ENCODE results near the gene CFAP52. TPM values are rescaled to one million over a fixed set of nuclear protein-coding genes. Genes with fewer than 3 reads are reported as not detected.
"Not testable (repeated sequence)": the region's sequence is repeated elsewhere in the genome, so short reads cannot be mapped to it uniquely, and the experiment has no call there.

The CFAP52 gene
- total RNA-seq, 1 donor: not detected

- TF ChIP-seq CTCF (IDR thresholded peaks at IDR 0.05; ENCODE audit: extremely low read depth, low read depth, low read length): no peak
- H3K79me2 ChIP-seq (ENCODE audit: insufficient read depth, low read length): no peaks in the 10 kb centered on the region
- H3K4me2 ChIP-seq (ENCODE audit: insufficient read depth, low read length): no peak overlapping the region
- no peaks in the 10 kb centered on the region for H3K9me3 ChIP-seq (ENCODE audit: low read depth, low read length)
- no peaks in the 10 kb centered on the region for H3K27me3 ChIP-seq (ENCODE audit: insufficient read depth, low read length)
- no peak overlapping the region for H3K27ac ChIP-seq (ENCODE audit: low read depth, low read length)
- no peaks in the 10 kb centered on the region for H3K36me3 ChIP-seq (ENCODE audit: insufficient read depth, low read length)
- no peak overlapping the region for H2AFZ ChIP-seq (ENCODE audit: low read length)
- no peaks in the 10 kb centered on the region for H3K4me1 ChIP-seq (ENCODE audit: insufficient read depth, low read length)
- H4K20me1 ChIP-seq (ENCODE audit: insufficient read depth, low read length): no peaks in the 10 kb centered on the region
- no peak overlapping the region for H3K4me3 ChIP-seq (ENCODE audit: insufficient read depth, low read length)
- no peak for DNase-seq (ENCODE audit: insufficient read length, low spot score, missing footprints)
These were observed 27.2 kb upstream of the CFAP52 start for GRCh38 chr17:9549215-9549614.

- H3K4me1 ChIP-seq (ENCODE audit: insufficient read depth, low read length): peaks cover 8% of the 10 kb centered on the region
- no peaks in the 10 kb centered on the region for H3K9me3 ChIP-seq (ENCODE audit: low read depth, low read length)
- no peak overlapping the region for H3K4me3 ChIP-seq (ENCODE audit: insufficient read depth, low read length)
- no peak overlapping the region for H2AFZ ChIP-seq (ENCODE audit: low read length)
- no peak for DNase-seq (ENCODE audit: insufficient read length, low spot score, missing footprints)
- peaks cover 6% of the 10 kb centered on the region for H4K20me1 ChIP-seq (ENCODE audit: insufficient read depth, low read length)
- H3K79me2 ChIP-seq (ENCODE audit: insufficient read depth, low read length): peaks cover 2% of the 10 kb centered on the region
- H3K27ac ChIP-seq (ENCODE audit: low read depth, low read length): no peak overlapping the region
- H3K27me3 ChIP-seq (ENCODE audit: insufficient read depth, low read length): no peaks in the 10 kb centered on the region
- H3K4me2 ChIP-seq (ENCODE audit: insufficient read depth, low read length): no peak overlapping the region
- no peaks in the 10 kb centered on the region for H3K36me3 ChIP-seq (ENCODE audit: insufficient read depth, low read length)
- no peak for TF ChIP-seq CTCF (IDR thresholded peaks at IDR 0.05; ENCODE audit: extremely low read depth, low read depth, low read length)
These were observed 23.3 kb upstream of the CFAP52 start for GRCh38 chr17:9553181-9553580.

- H3K4me1 ChIP-seq (ENCODE audit: insufficient read depth, low read length): peaks cover 8% of the 10 kb centered on the region
- H3K36me3 ChIP-seq (ENCODE audit: insufficient read depth, low read length): no peaks in the 10 kb centered on the region
- H3K4me3 ChIP-seq (ENCODE audit: insufficient read depth, low read length): no peak overlapping the region
- peaks cover 2% of the 10 kb centered on the region for H3K79me2 ChIP-seq (ENCODE audit: insufficient read depth, low read length)
- H4K20me1 ChIP-seq (ENCODE audit: insufficient read depth, low read length): peaks cover 9% of the 10 kb centered on the region
- H3K4me2 ChIP-seq (ENCODE audit: insufficient read depth, low read length): no peak overlapping the region
- no peak for DNase-seq (ENCODE audit: insufficient read length, low spot score, missing footprints)
- H2AFZ ChIP-seq (ENCODE audit: low read length): no peak overlapping the region
- no peak for TF ChIP-seq CTCF (IDR thresholded peaks at IDR 0.05; ENCODE audit: extremely low read depth, low read depth, low read length)
- H3K27me3 ChIP-seq (ENCODE audit: insufficient read depth, low read length): no peaks in the 10 kb centered on the region
- no peaks in the 10 kb centered on the region for H3K9me3 ChIP-seq (ENCODE audit: low read depth, low read length)
- no peak overlapping the region for H3K27ac ChIP-seq (ENCODE audit: low read depth, low read length)
These were observed 22.8 kb upstream of the CFAP52 start for GRCh38 chr17:9553596-9553995.

GRCh38 chr17:9554715-9555114, 21.7 kb upstream of the CFAP52 start:
- H3K27me3 ChIP-seq (ENCODE audit: insufficient read depth, low read length); H3K79me2 ChIP-seq (ENCODE audit: insufficient read depth, low read length); H3K36me3 ChIP-seq (ENCODE audit: insufficient read depth, low read length); H3K27ac ChIP-seq (ENCODE audit: low read depth, low read length); H3K4me3 ChIP-seq (ENCODE audit: insufficient read depth, low read length); H2AFZ ChIP-seq (ENCODE audit: low read length); H3K4me2 ChIP-seq (ENCODE audit: insufficient read depth, low read length); H3K9me3 ChIP-seq (ENCODE audit: low read depth, low read length); H4K20me1 ChIP-seq (ENCODE audit: insufficient read depth, low read length); H3K4me1 ChIP-seq (ENCODE audit: insufficient read depth, low read length): not testable (repeated sequence)
- TF ChIP-seq CTCF (IDR thresholded peaks at IDR 0.05; ENCODE audit: extremely low read depth, low read depth, low read length): peak; percentile 51
- peak; percentile 37 for DNase-seq (ENCODE audit: insufficient read length, low spot score, missing footprints)

Measured in osteoblast (primary cell).